GM21786 (cell line): Measurements from ENCODE around the gene CCDC167.

Source experiments
- ATAC-seq: cut with Tn5 transposase; IDR thresholded peaks from one replicate; pipeline ENCODE4 v1.9.1; 2021; ENCODE audit not compliant: unreplicated experiment

The CCDC167 gene

DNA sequence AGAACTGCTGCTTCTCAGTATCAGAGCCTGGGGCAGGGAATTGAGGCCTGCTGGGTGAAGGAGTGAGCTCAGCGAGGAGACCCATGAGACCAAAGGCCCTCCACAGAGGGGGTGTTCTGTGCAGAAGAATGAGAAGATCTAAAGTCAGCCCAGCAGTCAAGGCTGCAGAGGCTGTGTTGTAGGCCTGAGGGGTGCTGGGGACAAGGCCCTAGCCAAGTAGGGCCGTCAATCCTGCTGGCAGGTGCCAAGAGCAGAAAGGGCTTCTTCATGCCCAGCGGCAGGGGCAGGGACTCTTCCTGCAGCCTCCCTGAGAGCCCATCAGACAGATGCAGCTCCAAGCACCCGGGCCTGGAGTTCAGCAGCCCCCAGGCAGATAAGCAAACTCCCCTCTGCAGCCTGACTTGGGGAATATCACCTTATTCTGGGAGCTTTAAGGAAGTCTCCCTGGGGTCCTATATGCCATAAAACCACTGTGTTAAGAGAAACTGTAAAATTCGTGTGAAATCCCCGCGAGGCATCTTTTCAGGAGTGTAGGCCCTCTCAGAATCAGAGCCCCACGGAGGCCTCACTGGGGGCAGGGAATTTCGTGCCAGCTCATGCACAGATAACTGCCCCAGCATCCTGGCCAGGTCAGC is 9.0 kb downstream of the CCDC167 start:
- no peak for ATAC-seq

DNA sequence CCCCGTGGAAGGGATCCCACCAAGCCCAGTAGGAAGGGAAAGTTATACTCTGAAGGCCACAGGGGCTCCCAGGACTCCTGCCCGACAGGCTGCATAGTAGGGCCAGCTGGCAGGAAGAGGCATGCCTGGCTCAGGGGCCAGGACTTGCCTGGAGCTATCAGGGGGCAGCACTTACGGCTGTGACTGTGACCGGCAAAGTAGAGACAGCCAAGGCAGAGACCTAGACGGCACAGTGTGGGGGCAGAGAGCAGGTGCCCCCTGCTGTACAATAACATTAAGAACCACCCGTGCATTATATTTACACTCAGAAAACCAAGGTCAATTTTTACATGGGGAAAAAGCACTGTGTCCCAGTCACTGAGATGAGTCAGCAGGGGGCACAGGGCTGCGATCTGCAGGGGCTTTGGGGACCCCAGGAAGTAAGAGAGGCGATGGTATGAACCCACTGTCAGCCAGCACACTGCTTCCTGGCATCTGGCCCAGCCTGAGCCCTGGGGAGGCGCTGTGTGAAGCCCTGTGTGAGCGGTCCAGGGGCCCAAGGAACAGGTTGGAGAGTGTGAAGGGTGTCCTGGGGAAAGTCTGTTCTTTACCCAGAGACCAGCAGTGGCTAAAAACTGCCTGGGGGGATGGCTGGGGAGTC is 9.9 kb downstream of the CCDC167 start:
- ATAC-seq, result no peak

DNA sequence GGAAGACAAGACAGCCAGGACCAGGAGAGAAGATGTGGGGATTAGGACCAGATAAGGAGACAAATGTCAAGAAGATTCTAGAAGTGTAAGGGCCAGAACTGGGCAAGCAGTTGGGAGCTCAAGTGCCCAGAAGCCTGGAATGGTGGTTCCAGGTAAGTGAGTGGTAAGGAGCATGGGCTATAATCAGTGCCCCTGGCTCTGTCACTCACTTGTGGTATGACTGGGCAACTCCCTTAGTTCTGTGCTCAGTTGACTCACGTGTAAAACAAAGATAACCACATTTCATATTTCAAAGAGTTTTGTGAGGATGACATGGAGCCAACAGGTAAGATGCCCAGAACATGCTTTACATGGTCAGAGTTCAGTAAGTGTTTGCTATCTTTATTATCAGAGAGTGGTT is 11.2 kb downstream of the CCDC167 start:
- ATAC-seq, result no peak

DNA sequence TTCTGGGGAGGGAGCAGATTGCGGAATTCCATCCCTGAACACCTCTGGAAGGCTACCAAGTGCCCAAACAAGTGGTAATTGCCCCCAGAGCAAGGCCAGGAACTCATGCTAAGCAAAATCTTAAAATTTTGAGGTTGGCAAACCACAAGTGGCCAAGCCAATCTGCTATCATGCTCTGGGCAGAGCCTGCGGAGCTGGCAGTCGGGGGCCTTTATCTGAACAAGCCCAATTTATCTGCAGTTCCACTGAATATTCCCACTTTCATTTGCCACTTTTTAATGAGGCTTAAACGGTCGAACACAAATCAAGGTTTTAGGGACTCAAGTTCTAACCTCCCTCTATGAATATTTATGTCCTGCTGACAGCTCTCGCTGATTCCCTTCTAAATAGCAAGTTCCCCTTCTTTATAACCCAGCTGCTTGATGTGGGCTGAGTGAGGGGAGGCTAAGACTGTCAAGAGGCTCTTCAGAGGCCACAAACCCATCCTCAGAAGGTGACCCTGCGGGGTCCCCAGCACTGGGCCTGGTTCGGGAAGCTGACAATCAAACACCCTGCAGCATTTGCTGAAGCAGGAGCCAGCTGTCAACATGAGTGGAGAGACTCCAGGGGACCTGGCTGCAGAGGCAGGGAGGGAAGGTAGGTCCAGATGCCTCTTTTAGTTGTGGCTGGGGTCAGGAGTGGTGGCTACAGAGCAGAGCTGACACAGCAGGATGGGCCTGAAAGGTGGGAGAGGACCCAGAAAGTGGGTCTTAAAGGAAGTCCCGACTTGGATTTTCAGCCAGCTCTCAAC is 11.9 kb downstream of the CCDC167 start:
- no peak for ATAC-seq

DNA sequence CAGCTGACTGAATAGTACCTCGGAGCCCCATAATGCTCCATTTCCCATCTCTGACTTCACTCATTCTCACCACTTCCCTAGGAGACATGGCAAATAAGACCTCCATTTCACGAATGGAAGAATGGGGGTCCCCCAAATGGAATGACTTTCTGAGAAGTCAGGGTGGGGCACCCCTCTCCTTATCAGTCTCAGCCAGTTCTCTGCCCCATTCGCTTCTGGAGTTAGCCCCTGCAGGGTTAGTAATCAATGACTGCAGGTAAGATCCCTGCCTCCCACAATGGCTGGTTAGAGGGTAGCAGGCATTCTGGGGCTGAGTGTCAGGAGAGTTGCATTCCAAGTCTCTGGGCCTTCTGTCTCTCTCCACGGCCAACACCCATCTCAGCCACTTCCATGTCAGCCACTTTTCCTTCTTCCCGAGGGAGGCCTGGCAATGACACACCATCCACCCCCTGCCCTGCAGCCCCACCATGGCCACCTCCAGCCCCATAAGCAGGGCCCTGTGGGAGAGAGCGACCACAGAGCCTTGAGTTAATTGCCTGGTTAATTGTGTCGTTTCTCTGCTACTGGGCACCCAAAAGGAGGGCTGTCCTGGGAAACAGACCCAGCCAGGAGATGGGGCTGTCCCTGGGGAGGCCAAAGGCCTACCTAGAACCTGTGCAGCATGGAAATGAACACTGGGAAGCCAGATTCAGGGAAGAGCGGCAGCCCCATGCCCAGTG is 13.4 kb downstream of the CCDC167 start:
- no peak for ATAC-seq

DNA sequence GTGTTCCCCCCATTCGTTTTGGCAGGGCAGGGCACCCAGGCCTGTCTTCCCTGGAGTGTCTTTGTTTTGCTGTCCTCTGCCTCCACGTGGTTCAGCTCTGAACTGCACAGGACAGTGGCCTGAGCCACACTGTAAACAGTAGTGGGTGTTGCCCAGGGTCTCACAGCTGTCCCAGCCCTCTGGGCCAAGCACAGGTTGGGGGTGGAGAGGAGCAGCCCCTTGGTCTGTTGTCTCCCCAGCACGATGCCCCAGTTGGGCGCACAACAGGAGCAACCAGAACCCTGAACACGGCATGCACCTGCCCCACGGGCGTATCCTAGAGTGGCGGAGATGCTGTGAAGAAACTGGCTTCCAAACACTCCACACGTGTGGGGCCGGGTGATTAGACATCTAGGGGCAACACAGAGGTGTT is 14.4 kb downstream of the CCDC167 start:
- ATAC-seq, result no peak

DNA sequence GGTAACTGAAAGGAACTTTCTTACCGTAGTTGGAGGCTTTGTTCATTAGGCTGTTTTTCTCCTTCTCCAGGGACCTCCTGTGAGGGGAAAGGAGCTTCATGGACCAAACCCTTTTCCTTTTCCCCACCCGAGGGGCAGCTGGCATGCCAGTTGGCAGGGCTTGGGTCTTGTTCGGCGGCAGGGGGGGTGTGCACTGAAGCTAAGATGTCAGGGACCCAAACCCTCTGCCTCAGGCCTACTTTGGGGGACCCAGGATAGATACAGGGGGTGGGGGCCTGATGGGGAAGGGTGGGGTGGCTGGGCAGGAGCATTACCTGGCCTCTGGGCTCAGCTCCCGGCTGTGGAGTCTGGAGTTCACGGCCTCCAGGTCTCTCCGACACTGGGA is 14.9 kb downstream of the CCDC167 start:
- no peak for ATAC-seq

DNA sequence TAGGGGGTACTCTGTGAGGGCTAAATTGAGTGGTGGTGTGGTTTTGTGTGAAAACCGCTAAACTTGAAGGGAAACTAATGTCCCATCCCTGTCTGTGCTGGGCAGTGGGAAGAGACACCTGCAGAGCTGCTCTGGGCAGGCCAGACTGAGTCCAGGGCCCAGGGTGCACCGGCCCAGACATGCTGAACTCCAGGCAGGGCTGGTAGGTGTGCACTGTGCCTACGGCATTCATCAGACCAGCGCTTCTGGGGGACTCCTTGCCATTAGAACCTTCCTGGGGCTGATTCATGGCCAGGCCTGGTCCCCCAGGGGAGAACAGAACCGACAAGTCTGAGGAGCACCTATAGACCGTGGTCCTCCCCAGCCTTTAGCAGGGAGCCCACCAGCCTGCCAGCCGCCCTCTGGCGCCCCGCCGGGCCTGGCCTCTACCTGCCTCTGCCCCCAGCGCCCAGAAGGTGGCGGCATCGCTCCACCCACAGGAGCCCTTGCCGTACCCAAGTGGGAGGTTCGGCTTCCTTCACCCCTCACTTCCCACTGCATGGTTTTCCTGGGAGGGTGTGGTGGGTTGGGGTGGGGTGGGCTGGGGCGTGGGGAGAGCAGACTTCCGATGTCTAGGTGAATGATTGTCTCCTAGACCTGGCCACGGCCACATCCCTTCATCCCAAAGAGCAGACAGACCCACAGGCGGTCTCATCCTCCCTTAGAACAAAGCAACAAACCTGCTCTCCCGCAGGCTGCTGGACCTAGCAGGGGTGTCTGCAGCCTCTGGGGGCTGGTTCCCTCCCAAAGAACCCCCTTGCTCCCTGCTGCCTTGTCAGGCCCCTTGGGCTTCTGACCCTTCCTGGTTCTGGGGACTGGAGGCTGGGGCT is 15.5 kb downstream of the CCDC167 start:
- no peak for ATAC-seq

DNA sequence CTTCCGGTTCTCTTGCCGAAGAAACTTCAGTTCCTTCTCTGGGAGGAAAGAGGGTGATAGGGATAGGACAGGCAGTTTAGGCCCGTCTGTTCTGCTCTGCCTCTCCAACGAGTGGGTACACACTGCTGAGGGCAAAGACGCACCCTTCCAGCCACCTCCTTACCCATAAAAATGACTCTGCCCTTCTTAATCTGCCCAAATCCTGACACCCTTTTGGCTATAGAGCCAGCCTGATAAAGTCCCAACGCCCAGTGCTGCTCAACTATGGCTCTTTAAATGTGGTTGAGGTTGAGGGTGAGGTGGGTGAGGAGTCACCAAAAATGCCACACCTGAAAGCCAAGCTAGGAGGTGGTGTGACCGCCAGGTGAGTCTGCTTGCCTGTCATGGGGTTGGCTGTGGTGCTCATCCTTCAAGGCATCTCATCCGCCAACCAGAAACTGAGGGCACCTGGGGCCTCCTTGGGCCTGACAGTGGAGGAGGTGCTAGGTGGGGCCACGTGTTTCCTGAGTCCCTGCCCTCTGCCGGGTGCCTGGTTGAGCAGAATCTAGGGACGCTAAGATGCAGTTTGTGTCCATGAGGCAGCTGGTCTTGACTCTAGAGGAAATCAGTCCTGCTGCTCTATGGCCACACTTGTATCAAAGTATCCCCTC is 16.3 kb downstream of the CCDC167 start:
- no peak for ATAC-seq

DNA sequence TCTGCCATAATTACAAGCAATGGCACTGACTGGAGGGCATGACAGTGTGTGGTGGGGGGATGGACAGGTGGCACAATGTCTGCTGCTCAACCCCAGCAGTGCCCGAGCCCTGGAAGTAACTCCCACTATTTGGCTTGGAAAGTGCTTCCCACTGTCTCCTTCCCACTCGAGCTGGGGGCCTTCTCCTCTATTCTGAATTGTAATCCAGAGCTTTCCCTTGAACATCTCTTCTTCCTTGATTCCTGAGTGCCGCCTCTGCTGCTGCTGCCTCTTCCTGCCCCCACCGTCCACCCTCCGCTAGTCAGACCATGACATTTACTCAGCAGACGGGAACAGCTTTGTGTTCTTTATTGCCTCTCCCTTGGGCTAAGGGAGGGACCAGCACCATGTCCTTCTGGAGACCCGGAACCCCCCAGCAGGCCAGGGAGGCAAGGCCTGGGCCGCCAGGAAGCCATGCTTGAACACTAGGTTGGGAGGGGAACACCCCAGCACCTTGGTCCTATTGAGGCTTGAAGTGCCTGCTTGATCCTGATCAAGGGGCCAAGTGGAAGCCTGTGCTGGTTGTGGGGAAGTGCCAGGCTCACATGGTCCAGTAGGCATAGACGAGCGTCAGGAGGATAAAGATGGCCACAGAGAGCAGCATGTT is 17.0 kb downstream of the CCDC167 start:
- no peak for ATAC-seq

DNA sequence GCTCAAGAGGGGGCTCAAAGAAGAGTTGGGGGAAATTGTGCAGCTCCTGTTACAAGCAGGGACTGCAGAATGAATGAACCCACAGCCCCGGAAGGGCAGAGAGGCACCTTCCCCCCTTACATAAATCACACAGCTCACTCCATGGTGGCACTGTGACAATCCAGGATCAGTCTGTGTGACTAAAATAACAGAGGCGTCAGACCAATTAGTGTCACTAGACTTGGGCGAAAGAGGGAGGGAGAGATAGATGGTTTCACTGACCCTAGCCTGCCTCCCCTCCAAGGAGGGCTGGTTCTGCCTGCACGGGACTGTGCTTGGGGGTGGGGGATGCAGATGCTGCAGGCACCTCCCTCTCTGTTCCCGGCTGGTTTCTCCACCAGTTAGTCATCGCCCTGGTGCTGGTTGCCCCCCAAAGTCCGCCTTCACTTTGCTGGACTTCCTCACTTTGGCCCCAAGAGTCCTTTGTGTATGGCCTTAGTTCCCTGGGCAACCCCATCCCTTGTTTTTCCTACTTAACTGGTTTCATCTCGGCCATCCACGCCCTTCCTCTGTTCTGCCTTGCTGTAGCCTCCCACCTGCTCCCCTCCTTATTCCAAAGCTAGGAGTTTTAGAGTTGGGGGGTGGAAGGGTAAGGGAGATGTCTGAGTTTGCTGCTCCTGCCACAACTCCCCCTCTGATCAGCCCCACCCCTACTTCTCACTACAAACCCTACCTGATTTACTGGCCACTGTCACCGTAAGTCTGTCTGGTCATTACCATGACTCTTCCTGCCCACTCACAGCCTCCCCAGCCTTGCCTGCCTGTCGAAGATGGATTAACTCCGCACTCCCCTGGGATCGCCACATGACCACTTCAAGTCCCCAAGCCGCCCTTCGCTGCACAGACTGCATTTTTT is 17.7 kb downstream of the CCDC167 start:
- ATAC-seq, result no peak

DNA sequence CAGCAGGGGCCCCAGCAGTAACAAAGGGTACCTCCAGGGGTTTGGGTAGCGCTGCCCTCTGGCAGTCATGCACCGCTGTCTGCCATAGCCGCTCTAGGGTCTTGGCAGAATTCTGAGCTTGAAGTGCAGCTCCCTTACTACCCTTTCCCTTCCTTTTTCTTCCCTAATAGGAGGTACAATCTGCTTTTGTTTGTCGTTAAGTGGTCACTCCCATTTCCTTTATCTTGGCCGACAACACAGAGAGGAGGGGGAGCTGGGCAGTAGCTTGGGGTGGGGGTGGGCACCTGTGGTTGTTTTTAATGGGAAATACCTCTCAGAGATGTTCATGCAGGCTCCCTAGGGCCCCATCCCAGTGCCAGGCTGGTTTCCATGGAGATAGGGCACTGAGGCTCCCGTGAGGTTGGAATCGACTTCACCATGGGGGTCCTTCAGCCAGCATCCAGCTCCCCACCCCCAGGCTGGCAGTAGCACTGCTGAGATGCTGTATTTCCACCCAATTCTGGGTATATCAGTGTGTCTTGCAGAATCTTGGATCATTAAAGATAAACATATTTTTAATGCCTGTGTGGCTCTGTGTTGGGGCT is 18.6 kb downstream of the CCDC167 start:
- no peak for ATAC-seq

DNA sequence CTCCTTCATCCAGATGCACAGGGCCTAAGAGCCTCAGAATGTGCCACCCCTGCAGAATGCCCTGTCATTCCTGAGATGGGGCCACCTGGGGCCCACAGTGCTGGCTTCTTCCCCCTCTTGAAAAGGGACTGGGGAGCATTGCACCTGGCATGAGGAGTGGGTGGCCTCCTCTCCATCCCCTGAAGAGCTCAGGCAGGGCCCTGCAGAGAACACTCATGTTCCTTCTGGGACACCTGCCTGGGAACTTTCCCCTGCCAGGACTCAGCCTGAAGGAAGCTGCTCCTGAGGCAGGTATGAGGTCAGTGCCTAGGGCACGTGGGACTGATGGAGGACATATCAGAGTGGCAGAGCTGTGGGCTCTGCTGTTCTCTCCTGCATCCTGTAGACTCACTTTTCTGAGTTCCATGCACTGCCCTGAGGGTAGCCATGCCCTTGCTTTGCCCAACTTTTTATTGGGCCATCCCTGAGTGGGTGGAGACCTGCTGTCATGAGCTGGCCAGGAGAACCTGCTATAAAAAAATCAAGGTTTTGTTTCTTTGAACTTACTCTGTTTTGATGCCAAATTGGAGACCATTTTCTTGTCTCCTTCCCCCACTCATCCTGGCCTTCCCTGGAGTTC is 19.5 kb downstream of the CCDC167 start:
- ATAC-seq, result no peak

DNA sequence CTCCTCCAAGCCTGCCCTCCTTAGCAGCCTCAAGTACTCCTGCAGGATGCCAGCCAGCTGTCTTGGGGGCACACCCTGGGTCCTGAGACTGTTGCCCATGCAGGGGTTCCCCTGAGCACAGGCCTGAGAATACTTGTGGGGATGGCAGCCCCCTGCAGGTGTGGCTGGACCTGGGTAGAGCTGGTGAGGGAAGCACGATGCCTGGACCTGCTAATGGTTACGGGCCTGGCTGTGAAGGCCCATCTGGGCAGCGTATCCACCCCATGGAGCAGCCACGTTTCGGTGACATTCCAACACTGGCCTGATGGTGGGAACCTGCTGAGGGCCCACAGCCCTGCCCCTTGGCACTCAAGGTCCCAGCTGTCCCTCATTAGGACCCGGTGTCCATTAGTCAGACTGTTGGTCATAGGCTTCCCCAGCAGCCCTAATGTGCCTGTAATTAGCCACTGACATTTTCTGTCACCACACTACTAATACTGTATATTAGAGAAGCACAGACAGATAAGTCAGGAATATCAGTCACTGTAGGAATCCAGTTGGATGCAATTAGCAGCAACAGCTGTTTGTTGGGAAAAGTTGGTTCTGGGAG is 20.3 kb downstream of the CCDC167 start:
- no peak for ATAC-seq

DNA sequence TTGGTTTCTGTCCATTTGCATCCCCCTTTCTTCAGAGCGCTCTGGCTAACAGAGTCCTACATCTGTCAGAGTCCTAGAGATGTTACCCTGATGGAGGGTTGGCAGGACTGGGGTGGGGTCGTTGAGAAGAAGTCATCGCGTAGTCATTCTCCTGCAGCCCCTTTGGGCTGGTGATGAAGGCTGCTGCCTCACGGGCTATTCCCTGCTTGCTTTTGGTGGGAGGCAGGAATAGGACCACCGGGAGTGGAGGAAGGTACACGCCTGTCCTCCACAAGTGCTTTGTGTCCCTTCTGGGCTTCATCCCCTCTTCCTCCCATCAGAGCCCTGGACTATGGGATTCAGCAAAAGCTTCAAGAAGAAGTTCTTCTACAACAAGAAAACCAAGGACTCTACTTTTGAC is 20.9 kb downstream of the CCDC167 start:
- no peak for ATAC-seq

DNA sequence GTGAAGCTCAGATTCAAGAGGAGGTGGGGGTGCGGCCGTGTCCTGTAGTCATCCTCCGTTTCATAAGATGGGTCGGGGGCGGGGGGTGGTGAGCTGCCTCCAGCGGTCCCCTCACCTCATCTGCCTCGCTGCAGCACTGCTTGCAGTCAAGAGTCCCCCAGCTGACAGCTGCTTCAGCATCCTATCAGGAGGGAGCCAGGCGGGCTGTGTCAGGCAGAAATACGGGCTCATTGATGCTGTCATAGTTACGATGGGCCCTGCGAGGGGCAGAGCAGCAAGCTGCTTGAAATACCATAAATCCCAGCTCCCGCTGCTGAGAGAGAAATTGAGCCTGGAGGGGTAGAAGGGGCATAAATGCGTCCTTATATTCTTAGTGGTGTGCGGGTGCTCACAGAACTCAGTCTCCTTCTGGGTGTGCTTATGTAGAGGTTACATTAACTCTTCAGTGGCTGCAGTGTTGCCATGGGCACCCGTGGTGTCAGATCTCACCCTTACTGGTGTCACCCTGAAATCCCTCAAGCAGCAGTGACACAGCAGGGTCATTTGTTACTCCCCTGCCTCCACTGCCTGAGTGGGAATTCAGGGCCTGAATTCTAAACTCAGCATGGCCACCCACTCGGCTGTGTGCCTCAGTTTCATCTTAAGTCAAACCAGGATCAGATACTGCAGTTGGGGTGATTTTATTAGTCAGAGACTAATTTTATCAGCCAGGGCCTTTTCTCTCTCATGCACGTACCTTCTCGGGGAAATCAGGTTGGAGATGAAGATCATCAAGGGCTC is 21.8 kb downstream of the CCDC167 start:
- no peak for ATAC-seq

DNA sequence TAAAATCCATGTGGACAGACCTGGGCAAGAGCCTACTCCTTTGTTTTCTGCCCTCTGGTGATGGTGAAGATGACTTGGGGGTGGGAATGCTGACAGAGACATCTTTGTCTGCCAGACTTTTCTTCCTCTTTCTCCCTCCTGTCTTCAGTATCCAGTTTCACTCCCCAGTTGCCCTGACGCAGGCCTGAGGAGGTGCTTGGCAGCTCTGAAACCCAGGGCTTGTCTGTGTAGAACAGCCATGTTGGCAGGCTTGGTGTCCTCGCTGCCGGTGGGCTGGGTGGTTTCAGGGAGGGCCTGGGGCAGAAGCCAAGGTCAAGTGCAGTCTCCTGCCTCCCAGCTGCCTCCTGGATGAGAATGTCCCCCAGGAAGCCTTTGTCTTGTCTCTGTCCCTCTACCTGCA is 22.5 kb downstream of the CCDC167 start:
- ATAC-seq, result no peak
